NCI-H2107 treated with DMSO at 0.1 percent for 48 hours (cell line): ENCODE data around the gene CLEC18A.
"Not testable (repeated sequence)": the region's sequence is repeated elsewhere in the genome, so short reads cannot be mapped to it uniquely, and the experiment has no call there.

Experiments used
- DNase-seq: peaks from one replicate; lab custom pipeline; 2025; ENCODE audit not compliant: unreplicated experiment; lab: John Stamatoyannopoulos, UW

CLEC18A gene

GRCh38 chr16:69951017-69951671 lies at the start of gene CLEC18A:
TSS of gene CLEC18A (plus strand) at chr16:69951334. CDS start at chr16:69951367, 33 bp downstream.
- DNase-seq: not testable (repeated sequence)

DNA sequence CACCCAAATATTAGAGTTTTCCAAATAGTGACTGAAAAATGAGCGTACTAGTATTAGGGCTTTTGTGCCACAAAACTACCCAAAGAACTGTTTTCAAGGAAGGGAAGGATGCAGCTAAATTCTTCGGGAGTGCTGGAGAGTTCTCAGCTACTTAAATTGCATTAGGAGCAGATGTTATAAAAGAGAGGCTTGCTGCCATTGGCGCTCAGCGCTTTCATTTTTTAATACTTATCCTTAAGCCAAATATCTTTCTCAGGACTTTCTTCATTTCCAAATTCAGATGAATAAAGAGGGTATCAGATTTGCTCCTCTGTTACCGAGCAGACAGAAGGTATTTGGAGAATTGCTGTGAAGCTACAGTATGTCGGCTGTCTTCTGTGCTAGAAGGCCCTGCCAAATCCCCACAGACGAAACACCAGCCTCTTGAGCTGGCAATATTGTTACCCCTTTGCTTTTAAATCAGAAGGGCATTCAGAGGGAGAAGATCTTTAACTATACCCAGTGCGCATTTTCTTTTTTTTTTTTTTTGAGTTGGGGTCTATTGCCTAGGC lies 47.2 kb upstream of the CLEC18A start:
- no peak for DNase-seq

- DNase-seq: no peak
Measured at GRCh38 chr16:69904495-69905170, 46.5 kb upstream of the CLEC18A start.

DNA sequence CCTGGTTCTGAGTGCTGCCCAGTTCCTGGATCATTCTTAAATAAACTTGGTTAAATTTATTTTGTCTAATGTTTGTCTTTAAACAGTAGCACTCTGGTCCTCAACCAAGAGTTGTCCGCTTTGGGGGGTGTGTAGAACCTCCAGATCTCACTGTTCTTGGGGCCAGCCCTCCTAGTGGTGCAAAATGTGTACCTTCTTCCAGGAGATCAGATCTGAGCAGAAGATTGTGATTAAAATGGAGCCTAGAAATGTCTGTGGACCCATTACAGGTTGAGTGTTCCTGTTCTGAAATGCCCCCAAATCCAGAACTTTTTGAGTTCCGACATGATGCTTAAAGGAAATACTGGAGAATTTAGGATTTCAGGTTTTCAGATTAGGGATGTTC lies 46.0 kb upstream of the CLEC18A start:
- DNase-seq: no peak

- no peak for DNase-seq
Measured at GRCh38 chr16:69906838-69907401, 44.2 kb upstream of the CLEC18A start.

DNA sequence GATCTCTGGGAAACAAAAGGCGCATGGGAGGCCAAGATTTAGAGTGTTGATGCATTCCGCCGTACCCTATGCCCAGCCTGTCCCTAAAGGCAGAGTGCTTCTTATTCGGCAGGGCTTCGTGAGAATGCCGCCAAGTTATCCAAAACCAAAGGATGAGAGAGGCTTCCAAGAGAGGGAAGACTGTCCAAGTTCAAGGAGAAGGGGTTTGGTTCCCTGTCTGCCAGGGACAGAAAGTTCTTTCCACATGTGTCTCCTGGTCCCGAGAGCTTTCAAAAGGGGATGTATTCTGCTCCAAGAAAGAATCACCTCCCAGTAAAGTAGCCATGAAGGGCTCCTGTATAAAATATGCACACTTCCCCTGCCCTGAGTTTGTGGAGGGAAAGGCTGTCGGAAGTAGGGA lies 42.1 kb upstream of the CLEC18A start:
- DNase-seq: no peak

DNA sequence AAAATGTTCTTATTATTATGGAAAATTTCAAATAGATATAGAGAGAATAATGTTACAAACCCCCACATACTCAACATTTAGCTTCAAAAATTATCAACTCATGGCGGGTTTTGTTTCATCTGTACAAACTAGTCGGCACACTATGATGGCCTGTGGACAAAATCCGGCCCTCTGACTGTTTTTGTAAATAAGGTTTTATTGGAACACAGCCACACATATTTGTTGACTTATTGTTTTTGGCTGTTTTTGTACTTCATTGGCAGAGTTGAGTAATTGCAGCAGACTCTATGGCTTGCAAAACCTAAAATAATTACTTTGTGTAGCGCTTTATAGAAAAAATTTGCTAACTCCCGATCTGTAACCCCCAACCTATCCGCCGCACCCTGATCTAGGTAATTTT lies 41.4 kb upstream of the CLEC18A start:
- no peak for DNase-seq

- DNase-seq: no peak
Measured at GRCh38 chr16:69910964-69911363, 40.2 kb upstream of the CLEC18A start.

DNA sequence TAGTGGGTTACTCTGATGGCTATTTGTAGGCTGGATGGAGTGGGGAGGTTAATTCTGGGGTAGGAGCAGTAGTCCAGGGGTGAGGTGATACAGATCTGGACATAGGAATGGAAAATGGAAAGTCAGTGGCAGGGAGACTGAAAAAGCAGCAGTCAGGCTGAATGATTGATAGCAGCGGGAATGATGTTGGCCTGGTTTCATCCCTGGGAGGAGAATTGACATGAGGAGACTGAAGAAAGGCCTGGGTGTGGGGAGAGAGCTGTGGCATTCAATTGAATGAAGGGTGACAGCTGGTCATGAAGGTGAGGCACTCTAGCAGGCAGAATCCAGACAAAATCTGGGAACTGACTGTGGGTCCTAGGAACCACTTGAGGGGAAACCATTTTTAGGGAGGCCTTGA lies 34.7 kb upstream of the CLEC18A start:
- DNase-seq: no peak

DNA sequence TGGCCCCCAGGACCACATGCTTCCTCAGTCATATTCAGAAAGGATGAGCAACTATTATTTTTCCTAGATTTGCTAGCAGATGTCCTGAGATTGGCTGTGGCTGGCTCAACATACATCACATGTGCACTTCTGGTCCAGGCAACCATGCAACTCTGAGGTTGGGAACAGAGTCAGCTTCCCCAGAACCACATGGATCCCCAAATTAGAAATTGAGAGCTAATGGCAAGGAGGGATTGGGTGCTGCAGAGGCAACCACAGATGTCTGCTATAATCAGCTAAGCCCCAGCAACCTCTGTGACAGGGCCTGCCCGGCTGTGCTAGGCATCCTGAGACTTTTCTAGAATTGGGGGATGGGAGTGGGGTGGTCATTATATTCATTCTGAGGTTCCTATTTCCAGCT lies 33.8 kb upstream of the CLEC18A start:
- DNase-seq: no peak

DNA sequence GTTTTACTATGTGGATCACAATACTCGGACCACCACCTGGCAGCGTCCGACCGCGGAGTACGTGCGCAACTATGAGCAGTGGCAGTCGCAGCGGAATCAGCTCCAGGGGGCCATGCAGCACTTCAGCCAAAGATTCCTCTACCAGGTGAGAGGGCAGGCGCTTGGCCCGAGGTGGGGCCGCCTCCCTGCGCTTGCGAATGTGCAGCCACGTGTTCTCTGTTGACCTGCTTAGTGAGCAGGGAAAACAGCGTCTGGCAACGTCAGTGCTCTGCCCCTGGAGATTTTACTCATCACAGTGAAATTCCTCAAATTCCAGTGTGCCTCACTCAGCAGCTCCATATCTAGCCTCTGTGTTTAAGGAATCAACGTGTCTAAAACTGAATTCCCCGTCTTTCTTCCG lies 33.4 kb upstream of the CLEC18A start:
- DNase-seq: no peak

GRCh38 chr16:69918241-69918640 lies 32.9 kb upstream of the CLEC18A start:
- DNase-seq: no peak

- DNase-seq: no peak
Measured at GRCh38 chr16:69921127-69921526, 30.0 kb upstream of the CLEC18A start.

DNA sequence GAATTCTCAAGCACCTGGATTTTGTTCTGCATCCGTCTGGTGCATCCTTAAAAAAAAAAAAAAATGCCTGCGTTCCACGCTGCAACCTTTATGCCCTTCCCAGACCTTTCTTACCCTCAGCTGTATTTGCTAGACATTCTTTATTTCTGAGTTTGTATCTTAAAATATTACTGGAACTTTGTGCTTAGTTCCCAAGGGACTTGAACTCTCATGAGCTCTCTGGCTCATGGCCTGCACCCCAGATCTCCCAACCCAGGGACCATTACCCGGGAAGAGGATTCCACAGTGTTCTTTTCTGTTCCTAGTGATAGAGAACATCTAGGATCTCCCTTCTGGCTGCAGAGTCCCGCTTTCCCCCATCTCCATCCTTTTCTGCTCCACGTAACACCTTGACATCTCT lies 28.9 kb upstream of the CLEC18A start:
- DNase-seq: no peak

- DNase-seq: no peak
Measured at GRCh38 chr16:69924041-69924775, 26.9 kb upstream of the CLEC18A start.

DNA sequence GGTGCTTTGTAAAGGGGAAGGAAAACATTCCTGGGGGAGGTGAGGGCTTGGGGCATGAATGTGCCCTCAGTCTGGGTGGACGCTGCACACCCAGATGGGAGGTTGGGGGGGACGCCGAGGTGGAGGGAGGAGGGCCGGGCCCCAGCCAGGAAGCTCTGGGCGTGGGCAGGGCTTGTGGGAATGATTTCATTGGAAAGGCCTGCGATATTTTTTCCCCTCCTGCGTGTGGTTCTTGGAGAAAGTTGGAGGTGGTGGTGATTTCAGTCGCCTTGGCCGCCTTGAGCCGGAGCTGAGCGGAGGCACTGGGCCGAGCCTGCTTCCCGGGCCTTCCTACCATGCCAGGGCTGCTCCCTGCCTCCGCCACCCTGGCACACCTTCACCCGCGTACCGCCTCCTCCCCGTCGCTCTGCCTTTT lies 26.4 kb upstream of the CLEC18A start:
- no peak for DNase-seq

DNA sequence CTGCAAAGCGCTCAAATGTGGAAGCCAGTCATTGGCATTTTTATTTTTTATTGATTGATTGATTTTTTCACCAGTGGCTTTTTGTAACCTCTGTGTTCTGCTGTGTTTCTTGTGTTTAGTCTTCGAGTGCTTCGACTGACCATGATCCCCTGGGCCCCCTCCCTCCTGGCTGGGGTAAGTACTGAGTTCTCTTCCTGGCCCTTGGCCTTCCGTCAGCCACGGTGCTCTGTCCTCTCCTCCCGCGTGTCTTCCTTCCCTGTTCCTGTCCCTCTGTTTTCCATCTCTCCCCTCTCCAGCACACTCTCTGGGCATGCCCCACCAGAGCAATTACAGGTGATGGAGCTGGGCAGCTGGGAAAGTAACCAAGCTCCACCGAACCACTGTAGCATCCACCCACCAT lies 25.8 kb upstream of the CLEC18A start:
- DNase-seq: no peak

GRCh38 chr16:69926241-69926640 lies 24.9 kb upstream of the CLEC18A start:
- DNase-seq: no peak

- no peak for DNase-seq
Measured at GRCh38 chr16:69927056-69927757, 23.9 kb upstream of the CLEC18A start.

GRCh38 chr16:69928856-69929400 lies 22.2 kb upstream of the CLEC18A start:
- no peak for DNase-seq

GRCh38 chr16:69929480-69929879 lies 21.7 kb upstream of the CLEC18A start:
- DNase-seq: no peak
